Measurements from ENCODE around the gene THSD4.
A peak's percentile ranks its signal among the peaks of the same experiment; 100 is the strongest.

The THSD4 gene

DNA sequence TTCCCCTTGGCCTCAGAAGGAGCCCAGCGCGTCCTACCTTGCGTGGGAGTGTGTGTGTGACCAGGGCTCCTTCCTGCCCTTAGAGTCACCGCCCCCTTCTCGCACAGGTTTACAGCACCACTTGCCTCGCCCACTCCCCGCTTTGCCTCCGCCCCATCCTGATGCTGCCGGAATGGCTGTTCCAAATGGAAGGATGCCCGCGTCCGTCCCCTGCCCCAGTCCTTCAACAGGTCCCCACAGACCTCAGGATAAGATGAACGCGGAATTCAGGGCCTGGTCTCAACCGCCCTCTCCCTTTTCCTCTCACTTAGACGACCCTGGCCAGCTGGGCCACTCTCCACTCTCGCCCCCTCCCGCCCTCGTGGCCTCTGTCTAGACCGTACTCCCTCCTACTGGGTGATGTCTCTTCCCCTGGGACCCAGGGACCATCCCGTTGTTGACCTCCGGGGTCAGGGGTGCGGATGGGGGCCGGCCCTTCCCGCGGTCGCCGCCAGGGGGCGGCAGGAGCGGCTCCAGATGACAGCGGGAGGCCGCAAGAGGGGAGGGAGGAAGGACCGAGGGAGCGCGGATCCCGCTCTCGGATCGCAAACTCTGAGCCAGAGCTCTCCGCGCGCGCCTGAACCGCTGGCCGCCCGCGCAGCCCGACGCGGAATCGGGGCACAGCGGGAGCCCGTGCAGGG, at the start of gene THSD4:
Gene THSD4 (plus strand): TSS at position 585 of the 680 bp plus-strand sequence.
- DNase-seq, result peak; percentile 29 to 36

DNA sequence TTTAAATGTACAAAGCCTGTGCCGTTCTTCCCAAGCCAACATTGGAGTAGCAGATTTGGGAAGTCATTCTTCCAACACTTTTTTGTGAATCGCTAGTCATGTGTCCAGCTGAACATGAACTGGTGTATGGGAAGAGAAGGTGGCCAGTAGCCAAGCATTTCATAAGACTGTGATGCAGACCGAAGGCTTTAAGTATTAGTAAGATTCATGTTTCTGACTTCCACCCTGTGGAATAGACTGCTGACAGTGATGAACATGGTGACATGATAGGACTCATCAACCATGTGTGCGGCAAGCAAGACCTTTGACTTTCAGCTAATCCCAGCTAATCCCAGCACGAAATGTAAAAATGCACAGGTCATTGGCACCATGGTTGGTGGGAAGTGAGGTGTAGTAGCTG, 48.3 kb upstream of the THSD4 start:
- no peak for DNase-seq

DNA sequence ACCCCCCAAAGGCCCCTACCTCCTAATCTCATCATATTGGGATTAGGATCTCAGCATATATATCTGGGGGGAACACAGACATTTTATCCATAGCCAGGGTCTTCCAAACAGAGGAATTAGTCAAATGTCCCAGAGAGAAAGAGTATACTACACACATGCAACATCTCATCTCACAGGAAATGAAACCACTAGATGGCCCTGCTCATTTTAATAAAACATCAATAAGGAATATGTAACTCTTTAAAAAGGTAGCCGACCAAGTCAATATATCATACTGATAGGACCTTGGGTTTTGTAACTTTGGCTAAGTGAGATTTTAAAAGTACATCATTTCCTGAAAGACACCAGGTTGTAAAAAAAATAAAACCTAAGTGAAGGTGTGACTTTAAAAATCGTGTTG, 45.6 kb upstream of the THSD4 start:
- DNase-seq, result no peak

DNA sequence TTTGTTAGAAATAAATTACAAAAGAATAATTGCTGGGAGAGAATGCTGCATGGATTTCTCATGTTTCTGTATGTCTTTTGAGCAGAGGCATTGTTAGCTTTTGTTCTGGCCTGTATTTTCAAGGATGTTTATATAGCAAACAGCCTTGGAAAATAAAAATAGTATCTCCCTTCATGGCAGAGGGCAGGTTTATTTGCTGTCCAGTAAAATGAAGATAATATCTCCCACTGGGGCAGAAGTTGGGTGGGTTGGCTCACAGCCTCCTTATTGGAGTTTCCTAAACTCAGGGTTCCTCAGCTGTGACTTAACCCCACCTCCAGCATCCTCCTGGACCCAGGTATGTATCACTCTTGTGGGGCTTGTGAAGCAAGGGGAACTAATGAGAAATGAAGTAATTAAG, 43.7 kb upstream of the THSD4 start:
- DNase-seq, result no peak

- DNase-seq, result no peak
These were observed 42.8 kb upstream of the THSD4 start for GRCh38 chr15:71072423-71072822.

DNA sequence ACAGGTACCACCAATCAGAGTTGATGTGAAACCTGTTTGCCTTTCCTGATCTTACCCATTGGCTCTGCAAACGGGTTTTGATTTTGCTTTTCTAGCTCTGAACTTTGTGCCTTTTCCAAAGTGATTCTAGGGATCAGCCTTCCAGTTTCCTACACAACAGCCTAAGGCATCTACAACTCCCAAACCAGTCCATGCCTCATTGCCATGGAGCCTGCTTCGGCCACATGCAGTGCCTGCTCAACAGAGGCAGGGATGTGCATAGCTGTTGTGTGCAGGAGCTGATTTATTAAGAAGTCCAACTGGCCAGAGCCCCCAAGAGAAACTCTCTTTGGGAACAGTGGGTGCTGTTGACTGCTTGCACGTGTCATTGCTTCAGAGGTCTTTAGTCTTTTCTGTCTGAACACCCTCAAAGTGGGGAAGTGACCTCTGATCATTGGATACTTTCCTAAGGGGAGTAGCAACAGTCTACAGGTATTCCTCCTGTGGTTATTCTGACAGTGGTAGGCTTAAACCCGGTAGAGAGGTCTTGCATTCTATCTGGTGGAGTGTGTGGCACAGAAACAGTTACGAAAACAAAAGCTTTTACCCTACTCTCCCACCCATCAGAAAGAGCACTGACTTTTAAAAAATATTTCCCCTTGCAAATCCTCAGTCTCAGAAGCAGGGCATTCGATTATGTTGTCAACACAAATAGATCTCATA, 36.6 kb upstream of the THSD4 start:
- no peak for DNase-seq

DNA sequence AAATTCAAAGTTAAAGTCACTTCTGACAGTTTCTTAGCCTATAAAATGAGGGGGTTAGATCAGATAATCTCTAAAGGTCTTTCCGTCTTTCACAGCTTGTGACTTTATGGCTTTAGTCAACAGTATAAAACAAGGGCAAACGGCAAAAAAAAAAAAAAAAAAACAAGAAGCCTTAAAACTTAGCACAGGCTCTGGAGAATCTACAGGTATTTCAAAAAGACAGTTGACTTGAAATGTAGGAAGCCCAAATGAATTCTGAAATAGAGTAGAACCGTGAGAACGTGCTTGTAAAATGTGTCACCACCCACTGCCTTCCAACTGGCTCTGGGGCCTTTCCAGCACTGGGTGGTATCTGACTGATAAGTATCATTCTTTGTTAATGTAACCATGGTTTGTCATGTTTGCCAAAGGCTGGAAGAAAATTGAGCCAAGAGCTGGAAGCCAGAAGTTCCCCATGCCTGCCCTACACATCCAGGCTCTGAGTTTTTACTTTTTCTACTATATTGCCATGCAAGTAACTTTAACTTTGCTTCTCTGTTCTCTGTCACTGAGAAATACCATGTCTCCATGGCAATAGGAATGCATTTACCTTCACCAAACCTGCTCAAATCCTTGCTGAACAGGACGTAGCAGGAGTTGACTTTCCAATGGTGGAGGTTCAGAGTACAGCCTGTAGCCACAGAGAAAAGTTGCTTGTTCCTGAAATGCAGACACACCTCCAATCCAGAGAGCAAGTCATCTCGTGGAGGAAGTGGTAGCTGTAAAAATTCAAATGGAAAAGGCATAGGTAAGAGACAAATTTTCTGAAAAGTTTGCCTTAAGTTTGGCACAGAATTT, 35.8 kb upstream of the THSD4 start:
- no peak for DNase-seq

DNA sequence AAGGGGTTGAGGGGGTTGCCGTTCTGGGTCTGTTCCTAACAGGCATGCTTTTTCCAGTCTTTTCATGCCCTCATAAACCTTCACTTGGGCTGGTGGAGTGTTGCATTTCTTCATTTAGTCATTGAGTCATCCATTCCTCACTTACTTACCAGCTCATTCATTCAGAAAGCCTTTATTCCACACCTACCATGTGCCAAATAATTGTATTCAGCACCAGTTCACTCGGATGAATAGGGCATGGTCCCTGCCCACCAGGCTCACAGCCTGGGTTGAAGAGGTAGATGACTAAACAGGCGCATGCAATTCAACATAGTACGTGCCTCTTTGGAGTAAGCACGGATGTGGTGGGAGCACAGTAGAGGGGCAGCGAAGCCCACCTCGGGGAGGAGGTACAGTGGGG, 35.1 kb upstream of the THSD4 start:
- DNase-seq, result no peak

- no peak for DNase-seq
These were observed 34.6 kb upstream of the THSD4 start for GRCh38 chr15:71080705-71081104.

- no peak for DNase-seq
These were observed 32.5 kb upstream of the THSD4 start for GRCh38 chr15:71082803-71083202.

GRCh38 chr15:71083349-71083748, 31.9 kb upstream of the THSD4 start:
- no peak for DNase-seq

DNA sequence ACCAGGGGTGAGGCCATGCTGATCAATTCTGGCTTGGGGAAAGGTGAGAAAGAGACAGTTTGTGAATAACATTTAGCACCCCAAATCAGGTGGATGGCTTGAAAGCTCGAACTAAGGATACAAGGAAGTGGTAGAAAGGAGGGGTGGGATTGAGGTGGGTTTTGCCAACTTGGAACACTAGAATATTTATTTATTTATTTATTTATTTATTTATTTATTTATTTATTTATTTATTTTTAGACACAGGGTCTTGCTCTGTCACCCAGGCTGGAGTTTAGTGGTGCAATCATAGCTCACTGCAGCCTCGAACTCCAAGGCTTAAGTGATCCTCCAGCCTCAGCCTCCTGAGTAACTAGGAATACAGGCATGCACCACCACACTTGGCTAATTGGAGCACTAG, 31.0 kb upstream of the THSD4 start:
- DNase-seq, result no peak

GRCh38 chr15:71085809-71086208, 29.5 kb upstream of the THSD4 start:
- no peak for DNase-seq

DNA sequence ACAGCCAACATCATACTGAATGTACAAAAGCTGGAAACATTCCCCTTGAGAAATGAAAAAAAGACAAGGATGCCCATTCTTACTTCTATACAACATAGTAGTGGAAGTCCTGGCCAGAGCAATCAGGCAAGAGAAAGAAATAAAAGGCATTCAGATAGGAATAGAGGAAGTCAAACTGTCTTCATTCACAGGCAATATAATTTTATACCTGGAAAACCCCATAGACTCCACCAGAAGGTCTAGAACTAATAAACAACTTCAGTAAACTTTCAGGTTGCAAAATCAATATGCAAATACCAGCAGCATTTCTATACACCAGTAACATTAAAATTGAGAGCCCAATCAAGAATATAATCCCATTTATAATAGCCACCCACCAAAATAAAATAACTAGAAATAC, 27.1 kb upstream of the THSD4 start:
- no peak for DNase-seq

DNA sequence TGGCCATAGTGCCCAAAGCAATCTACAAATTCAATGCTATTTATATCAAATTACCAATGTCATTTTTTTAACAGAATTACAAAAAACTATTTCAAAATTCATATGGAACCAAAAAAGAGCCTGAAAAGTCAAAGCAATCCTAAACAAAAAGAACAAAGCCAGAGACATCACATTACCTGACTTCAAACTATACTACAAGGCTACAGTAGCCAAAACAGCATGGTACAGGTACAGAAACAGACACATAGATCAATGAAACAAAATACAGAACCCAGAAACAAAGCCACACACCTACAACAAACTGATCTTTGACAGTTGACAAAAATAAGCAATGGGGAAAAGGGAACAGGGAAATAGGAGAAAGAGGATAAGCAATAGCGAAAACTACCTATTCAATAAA, 26.6 kb upstream of the THSD4 start:
- DNase-seq, result no peak

DNA sequence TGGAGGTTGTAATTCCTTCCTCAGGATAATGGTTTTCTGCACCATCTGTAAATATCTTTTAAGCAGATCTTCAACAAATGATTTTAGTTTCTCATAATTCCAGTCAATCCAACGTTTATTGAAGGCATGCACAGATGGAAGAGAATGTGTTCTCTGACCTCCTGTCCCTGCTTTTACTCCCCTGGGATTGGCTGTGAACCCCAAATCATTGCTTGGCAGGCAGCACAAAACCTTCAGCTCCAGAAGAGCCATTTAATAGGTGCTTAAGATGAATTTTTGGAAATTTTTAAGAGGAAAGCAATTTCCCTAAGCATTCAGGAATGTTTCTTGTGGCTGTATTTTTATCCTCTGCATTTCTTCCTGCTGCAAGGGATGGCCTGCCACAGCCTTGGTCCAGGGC, 25.5 kb upstream of the THSD4 start:
- no peak for DNase-seq

- DNase-seq, result no peak
These were observed 23.7 kb upstream of the THSD4 start for GRCh38 chr15:71091601-71092000.

DNA sequence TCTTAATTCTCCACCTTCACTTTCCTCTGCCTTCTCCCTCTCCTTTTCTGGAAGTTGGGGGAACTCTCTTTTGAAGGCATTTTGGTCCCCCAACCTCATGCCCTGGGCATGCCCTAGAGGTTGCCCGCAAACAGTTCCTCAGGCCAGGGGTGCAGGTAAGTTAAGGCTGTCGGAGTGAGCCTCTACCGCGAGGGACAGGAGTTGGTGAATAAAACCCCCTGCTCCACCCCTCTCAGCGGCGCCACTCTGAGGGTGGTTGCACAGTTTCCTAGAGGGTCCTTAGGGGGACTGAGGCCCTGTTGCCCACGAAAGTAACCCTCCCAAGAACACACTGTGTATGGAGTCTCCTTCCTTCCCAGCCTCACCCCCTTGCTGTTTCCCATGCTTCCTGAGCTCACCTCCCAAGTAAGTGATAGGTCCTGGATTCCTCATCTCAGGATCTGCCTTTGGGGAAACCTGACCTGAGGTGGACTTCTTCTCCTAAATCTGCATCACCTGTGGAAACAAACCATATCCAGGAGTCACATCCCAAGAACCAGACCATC, 23.1 kb upstream of the THSD4 start:
- no peak for DNase-seq

- DNase-seq, result no peak
These were observed 21.9 kb upstream of the THSD4 start for GRCh38 chr15:71093054-71094024.

GRCh38 chr15:71094137-71094536, 21.1 kb upstream of the THSD4 start:
- no peak for DNase-seq

- no peak for DNase-seq
These were observed 18.6 kb upstream of the THSD4 start for GRCh38 chr15:71096676-71097075.

GRCh38 chr15:71097890-71098289, 17.4 kb upstream of the THSD4 start:
- DNase-seq, result no peak

Data from CD4-positive, alpha-beta T cell treated with Interleukin-4 for 1 hour (primary cell).